ENCODE measurements around the gene CCL16.

CCL16 gene

DNA sequence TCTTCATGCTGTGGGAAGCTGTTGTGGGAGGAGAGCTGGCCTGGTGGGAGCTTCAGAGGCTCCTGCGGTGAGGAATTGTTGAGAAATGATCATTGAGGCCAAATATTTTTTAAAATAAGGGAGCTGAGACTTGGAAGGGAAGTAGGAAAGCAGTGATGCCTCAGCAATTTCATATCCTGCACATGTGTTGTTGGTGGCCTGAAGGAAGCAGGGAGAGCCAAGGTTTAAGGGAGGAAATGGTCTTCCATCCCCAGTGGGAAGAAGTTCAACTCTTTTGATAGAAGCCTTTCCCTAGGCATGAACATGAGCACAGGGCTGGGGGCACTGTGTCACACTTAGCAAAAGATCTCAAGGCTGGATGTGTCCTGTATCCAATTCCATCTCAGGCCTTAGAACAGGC lies 5.3 kb upstream of the CCL16 start, which contains the start of gene CCL14:
Gene CCL14 (minus strand): TSS at position 87 of the 400 bp plus-strand sequence. CDS start 80 bp downstream, at position 7.
- DNase-seq (ENCODE audit: low read depth in 2 of 2): no peak

DNA sequence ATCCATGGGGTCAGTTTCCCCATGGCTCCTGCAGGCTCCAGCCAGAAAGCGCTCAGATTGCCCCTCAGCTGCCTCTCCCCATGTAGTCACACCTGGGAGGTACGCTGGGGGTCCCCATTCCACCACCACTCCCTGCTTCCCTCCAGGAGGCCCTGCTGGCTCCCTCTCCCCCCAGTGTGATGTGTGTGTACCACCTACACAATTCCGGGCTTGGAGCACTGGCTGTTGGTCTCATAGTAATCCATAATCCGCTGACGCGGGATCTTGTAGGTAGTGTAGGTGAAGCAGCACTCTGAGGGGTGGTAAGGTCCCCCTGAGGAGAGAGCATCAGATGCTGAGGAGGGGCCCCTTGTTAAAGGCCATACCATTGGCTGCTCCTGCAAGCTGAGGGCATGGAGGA lies 2.8 kb upstream of the CCL16 start:
- no peak for DNase-seq (ENCODE audit: low read depth in 2 of 2)

DNA sequence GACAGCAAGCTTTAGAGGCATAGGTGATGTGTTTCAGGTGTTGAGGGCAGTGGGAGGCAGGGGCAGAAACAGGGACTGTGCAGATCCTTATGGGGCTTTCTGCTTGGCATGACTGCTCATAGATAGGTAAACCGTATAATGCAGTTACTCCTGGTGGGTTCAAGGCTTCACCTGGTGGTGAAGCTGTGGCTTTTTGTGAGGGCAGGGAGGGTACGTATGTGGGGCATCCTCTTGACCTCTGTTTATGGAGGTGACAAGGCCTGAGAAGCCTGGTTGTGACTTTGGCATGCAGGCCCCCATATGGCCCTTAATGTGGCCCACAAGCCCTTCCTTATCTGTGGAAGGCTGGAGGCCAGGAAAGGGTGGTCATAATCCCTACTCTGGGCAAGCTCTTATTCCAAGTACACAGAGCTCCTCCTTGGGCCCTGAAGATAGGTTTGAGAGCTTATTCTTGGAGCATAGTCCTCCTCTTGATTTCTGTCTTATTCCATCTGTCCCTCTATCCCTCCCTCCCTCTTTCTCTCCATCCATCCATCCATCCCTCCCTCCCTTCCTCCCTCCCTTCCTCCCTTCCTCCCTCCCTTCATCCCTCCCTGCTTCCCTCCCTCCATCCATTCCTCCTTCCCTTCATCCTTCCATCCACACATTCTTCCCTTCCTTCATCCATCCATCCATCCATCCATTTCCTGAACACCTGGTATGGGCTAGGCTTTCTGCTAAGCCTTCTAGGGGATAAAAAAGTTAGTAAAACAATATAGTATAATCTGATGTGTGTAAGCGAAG lies 1.3 kb upstream of the CCL16 start:
- DNase-seq (ENCODE audit: low read depth in 2 of 2): no peak

DNA sequence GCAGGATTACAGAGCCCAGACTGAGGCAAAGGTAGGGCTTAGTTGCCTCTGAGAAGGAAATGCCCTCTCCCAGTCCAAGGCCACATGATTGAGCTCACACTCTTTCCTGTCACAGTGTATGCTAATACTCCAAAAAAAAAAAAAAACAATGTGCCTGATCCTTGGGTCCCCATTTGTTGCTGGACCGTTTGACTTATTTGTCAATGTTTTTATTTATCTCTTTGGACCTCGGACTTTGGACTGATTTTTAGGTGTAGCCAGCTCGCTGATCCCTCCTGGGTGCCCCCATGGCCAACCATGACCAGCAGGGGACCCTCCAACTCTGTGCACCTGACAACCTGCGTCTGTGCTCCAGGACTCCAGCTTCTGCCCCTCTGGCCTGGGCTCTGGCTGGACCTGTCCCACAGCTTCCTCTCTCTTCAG lies 622 bp upstream of the CCL16 start:
- DNase-seq (ENCODE audit: low read depth in 2 of 2): no peak

DNA sequence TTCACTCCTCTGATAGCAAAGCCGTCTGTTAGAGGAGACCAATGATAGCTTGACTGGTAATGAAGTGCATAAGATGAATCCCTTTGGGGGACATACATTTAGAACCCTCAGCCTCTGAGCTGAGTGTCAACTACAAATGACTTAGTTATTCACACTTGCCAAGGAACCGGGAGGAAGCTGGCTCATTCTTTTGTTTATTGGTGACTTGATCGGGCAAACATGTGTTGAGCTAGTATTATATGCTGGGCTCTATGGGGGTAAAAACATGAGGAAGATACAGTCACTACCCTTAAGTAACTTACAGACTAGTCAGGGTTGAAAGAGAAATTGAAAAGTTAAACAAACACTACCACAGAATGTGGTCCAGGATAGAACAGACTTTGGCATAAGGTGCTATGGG lies 3.0 kb downstream of the CCL16 start:
- DNase-seq (ENCODE audit: low read depth in 2 of 2): no peak

DNA sequence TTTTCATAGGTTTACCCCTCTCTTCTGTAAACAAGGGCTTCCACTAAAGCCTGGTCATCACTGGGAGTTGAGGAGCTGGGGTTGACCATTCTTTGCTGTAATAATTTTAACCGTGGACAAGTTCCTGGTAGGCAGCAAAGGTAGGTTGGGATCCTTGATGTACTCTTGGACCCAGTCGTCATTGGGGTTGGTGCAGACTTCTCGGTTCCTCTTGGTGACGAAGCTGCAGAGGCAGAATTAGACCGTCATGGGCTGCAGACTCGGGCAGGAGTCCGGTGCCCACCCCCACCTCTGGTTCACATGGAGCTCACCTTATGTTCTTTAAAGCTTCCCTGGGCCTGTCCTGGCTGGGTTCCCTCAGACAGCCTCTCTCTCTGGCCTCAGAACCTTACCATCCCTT lies 3.8 kb downstream of the CCL16 start:
- DNase-seq (ENCODE audit: low read depth in 2 of 2): no peak

DNA sequence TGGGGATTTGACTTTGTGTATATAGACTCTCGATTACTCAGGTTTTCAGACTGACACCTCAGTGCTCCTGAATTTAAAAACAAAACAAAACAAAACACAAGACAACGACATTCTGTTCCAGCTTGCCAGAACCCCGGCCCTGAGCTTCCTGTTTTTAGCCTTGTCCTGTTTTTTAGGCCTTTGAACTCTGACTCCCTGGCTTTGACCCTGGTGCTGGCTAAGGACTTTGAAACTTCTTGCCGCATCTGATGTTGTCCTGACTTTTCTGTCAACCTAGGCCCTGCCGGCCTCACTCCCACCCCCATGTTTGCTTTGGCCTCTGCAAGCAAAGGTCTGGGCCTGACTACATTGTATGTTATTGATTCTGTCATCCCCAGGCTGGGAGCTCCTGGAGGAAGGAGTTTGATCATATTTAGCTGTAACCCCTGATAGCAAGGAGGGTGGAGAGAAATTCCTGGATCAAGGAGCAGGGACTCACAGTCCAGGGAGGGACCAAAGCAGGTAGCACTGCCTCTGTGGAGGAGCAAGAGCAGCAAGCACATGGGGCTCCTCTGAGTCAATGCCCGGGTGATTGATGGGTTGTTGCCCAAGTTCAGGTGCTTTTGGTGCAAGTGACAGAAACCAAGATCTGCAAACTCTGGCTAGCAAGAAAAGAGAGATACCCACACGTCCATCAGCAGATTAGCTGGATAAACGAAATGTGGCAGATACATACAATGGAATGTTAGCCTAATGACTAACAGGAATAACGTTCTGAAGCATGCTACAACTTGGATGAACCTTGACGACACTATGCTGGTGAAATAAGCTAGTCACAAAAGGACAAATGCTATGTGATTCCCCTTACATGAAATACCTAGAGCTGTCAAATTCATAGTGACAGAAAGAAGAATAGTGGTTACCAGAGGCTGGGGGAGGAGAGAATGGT lies 7.7 kb downstream of the CCL16 start:
- DNase-seq (ENCODE audit: low read depth in 2 of 2): no peak

DNA sequence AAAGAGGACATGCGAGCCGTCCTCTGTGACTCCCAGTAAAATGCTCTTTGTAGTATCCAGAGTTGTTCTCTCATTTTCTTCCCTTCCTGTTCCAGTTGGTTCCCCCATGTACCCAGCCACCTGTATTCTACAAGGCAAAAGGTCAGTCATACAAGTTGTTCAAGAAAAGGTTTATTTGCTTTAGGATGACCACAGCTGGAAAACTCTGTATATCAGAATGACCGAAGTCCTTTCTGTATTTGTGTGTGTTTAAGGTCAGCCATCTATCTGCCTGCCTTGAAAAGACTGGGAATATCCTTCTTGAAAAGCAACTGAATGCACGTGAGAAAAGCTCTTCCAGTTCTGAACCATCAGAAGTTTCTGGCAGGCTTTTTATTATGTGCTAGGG lies 8.4 kb downstream of the CCL16 start:
- DNase-seq (ENCODE audit: low read depth in 2 of 2): no peak

DNA sequence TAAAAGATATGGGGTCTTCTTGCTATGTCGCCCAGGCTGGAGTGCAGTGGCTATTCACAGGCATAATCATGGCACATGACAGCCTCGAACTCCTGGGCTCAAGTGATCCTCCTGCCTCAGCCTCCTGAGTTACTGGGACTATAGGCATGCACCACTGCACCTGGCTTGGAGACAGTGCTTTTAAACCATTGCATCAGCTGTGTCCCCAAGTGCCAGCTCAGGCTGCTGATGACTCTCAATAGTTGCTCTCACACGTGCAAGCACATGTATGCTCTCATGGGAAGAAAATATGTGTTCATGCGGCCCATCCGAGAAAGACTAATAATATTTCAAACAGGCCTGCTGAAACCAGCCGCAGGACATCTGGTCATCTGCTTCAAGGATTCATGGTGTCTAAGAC lies 8.8 kb downstream of the CCL16 start:
- DNase-seq (ENCODE audit: low read depth in 2 of 2): no peak

DNA sequence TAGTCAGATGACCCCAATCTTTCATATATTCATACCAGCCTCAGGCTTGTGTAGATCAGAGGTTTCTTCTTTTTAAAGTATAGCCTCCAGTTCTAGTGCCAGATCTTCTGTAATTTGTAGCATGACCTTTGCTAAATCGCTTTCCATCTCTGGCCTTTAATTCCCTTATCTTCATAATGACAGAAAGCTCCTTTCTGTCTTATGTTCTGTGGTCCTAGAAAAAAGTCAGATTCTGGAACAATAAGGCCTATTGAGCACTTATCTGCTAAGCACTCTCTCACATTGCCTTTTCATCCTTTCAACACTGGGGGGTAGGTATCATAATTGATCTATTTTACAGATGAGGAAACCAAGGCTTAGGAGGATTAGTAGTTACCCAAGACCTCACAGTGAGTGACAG lies 9.2 kb downstream of the CCL16 start:
- no peak for DNase-seq (ENCODE audit: low read depth in 2 of 2)

DNA sequence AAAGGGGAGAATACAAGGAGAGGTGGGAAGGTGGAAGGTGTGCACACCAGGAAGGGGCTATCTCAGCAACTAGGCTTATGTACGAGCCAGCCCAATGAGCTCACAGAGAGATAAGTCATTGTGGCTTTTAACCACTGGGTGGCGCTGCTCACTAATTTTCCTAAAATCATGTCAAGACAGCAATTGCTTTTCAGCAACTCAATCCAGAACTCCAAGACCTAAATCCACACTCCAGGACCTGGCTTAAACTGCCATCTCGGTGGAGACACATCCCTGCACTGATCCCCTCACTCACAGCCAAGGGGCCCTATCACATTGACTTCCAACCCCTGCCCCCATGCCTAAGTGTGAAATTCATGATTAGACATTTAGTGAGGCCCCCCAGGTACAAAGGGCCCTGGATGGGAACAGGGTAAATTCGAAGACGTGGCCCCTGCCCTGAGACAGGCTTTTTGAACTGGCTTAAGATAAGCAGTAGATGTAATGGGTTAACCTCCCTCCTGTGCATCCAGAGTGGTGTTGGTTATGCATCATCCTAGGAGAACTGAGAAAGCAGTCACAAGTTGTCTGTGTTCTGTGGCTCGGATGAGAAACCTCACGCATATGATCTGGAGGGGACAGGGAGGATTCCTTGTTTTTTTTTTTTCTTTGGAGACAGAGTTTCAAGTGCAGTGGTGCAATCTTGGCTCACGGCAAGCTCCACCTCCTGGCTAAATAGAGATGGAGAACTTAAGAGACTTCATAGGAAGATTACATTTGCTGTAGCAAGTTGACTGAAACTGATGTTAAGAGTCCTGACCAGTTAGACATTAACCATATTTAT lies 11.5 kb downstream of the CCL16 start:
- peak; percentile 44 to 64 for DNase-seq (ENCODE audit: low read depth in 2 of 2)

DNA sequence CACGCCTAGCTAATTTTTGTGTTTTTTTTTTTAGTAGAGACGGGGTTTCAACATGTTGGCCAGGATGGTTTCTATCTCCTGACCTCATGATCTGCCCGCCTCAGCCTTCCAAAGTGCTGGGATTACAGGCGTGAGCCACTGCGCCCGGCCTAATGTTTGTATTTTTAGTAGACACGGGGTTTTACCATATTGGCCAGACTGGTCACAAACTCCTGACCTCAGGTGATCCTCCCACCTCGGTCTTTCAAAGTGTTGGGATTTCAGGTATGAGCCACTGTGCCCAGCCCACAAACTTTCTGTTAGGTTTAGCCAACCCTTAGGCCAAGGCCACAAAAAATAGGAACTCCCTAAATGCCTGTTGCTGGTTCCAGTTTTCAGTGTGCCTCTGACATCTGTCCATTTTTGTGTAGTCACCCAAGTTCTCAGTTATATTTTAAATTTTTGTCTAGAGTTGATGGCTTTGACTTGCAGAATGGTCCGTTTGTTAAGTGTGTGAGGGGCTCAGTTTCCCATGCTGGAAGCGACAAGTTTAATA lies 12.7 kb downstream of the CCL16 start:
- no peak for DNase-seq (ENCODE audit: low read depth in 2 of 2)

DNA sequence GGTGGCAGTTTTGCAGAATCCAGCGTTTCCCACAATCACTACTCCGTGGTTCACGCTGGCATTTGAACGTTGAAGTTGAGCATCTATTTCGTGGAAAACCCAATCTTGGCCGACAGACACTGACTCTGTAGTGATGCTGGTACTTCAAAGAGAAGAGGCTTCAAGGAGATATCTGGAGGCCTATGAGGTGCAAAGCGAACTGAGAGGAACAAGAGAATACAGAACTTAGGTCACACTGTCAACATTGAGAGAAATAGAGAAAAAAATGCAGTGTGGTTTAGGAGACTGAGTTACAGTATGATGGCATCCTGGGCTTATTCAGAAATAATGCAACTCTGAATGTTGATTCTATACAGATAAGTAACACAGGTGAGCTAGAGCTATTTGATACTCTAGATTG lies 16.0 kb downstream of the CCL16 start:
- no peak for DNase-seq (ENCODE audit: low read depth in 2 of 2)

DNA sequence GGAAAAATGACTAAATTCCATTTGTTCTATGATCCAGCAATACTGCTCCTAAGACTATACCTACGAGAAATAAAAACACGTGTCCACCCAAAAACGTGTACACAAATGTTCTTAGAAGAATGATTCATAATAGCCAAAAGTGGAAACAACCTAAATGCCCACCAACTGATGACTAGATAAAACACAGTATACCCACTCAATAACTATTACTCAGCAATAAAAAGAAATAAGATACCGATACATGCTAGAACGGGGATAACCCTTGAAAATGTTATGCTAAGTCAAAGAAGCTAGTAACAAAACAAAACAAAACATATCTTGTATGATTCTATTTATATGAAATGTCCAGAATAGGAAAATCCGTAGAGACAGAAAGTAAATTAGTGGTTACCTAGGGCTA lies 17.6 kb downstream of the CCL16 start:
- no peak for DNase-seq (ENCODE audit: low read depth in 2 of 2)

DNA sequence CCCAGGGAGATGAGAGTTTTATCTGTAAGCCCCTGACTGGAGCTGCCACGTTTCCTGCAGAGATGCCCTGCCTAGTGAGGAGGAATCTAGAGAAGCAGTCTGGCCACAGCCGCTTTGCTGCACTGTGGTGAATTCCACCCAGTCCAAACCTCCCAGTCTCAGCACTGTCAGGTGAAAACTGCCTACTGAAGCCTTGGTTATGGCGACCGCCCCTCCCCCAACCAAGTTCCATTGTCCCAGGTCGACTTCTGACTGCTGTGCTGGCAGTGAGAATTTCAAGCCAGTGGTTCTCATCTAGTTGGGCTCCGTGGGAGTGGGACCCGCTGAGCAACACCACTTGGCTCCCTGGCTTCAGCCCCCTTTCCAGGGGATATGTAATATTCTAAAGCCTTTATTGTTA lies 27.6 kb downstream of the CCL16 start:
- DNase-seq (ENCODE audit: low read depth in 2 of 2): no peak

DNA sequence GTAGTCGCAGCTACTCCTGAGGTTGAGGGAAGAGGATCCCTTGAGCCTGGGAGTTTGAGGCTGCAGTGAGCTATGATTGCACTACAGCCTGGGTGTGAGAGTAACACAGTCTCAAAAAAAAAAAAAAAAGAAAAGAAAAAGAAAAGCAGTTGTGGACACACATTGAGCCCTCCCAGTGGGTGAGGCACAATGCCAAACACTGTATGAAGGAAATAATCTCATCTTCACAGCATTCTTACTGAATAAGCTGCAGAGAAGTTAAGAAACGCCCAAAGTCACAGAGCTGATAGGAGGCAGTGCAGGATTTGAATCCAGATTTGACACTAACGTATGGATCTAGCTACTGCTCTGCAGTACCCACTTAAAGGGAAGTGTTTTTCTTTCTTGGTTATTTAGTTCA lies 31.9 kb downstream of the CCL16 start:
- no peak for DNase-seq (ENCODE audit: low read depth in 2 of 2)

DNA sequence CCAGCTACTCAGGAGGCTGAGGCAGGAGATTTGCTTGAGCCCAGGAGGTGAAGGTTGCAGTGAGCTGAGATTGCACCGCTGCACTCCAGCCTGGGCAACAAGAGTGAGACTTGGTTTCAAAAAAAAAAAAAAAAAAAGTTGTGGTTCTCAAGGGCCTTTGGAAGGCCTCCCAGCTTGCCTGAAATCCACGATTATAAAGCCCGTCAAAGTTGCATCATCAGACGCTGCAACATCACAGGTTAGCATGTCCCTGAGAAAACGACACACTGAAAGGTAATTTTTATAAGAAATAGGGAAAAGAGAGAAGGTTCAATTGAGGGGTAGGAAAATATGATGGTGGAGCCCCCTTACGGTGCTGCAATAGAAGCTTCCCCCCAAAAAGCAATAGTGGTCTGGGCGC lies 33.2 kb downstream of the CCL16 start:
- DNase-seq (ENCODE audit: low read depth in 2 of 2): no peak

DNA sequence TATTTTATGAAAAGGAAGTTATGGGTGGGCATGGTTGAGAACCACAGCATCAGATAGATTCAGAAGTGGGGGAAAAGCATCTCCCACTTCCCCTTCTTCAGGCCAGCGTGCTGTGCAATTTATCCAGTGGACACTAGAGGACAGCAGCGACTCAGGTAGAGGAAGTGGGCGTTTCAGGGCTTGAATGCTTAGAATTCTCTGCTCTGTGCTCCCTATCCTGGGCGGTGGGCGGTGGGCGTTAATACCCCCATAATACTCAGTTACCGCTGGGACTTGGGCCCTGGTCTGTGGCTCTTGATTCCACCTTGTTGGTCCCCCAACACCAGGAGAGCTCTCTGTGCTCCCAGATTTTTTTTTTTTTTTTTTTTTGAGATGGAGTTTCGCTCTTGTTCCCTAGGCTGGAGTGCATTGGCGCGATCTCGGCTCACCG lies 34.1 kb downstream of the CCL16 start:
- DNase-seq (ENCODE audit: low read depth in 2 of 2): peak; percentile 10 to 40

DNA sequence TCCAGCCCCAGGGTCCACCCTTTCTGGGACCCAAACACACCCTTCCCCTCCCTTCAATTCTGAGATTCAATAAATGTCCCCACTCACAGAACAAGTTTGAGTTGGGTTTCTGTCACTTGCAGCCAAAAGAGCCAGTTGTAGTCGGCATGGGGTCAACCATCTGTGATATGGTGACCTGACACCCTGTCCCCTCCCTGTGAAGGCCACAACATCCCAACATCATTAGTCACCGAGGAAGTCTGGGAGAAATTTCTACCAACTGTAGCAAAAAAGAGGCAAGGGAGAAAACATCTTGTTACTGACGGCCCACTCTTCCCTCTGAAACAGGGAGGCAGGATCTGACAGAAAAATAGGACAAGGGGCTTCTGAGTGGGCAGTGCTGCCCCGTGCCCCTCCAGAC lies 37.1 kb downstream of the CCL16 start:
- DNase-seq (ENCODE audit: low read depth in 2 of 2): no peak

DNA sequence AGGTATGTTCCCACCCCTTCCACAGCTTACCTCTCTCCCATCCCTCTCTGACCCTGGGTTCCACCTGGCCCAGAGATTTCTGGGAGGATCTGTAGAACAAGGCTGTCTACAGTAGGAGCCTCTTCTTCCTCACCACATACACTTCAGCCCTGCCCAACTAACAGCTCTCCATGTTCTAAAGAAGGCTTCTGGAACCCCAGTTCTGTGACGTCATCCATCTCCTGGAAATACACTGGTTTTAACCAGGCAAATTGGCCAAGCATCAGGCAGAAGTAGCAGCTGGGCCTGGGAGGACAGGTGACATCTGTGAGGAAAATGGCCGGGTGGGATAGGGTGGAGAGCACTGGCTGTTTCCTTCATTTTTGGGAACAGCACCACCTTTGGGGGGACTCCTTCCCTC lies 37.8 kb downstream of the CCL16 start, which contains the start of gene LYZL6:
Gene LYZL6 (minus strand): TSS at position 177 of the 400 bp plus-strand sequence. CDS start 4,357 bp downstream, outside the sequence.
- DNase-seq (ENCODE audit: low read depth in 2 of 2): no peak

DNA sequence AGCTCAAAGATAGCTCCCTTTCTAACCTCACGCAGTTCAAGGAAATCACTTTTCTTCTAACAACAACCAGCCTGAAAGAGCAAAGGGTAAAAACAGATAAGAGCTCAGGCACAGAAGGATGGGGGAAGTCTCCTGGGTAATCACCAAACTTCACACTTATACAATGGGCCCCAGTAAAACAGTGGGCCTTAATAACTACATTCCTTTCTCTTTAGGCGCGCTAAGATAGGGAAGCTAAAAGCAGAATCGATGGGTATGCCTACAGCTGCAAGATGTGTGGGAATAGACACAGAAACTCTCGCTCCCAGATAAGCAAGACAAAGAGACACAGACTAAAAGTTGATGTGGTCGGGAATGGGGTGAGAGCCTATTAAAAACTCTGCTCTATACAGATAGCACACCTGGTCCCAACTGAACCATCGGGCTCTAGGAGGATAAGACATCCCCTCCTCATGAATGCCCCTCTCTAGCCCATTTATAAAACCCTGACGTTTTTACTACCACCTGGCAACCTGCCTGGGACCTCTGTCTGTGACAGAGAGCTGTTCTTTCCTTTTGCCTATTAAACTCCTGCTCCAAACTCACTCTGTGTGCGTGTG lies 38.6 kb downstream of the CCL16 start:
- DNase-seq (ENCODE audit: low read depth in 2 of 2): no peak
